Caco-2 (cell line): Measurements from ENCODE around the gene SUMF1. TPM values are rescaled to one million over a fixed set of nuclear protein-coding genes. Genes with fewer than 3 reads are reported as not detected.

Experiments used
- BruUV-seq: library from RNA; stranded (reverse); fragments of 400-500 nt; replicated peaks from 2 replicates; lab custom pipeline; 2021; lab: Mats Ljungman, UMichigan
- CTCF ChIA-PET: fragments of 300-600 bp; sonication (Branson Sonifier 250); formaldehyde crosslinking; loops from one replicate; lab custom pipeline; 2022; ENCODE audit warnings: antibody characterized with exemption; lab: Charles Lee
- POLR2A ChIA-PET: fragments of 300-600 bp; sonication (Branson Sonifier 250); formaldehyde crosslinking; loops from one replicate; lab custom pipeline; 2022; ENCODE audit warnings: antibody characterized with exemption; lab: Charles Lee
- DNase-seq, 2 experiments: peaks; one replicate each; pipeline versions ENCODE4 v3.0.0 to v3.0.0-alpha.2; 2020 to 2022
- H3K27me3 ChIP-seq: replicated peaks from 2 replicates; pipeline ENCODE4 v1.6.0; 2011; ENCODE audit warnings: low read length; ENCODE audit not compliant: control insufficient read depth, insufficient read depth
- H3K36me3 ChIP-seq: 2 replicates; pipeline ENCODE4 v1.5.1; 2011; ENCODE audit warnings: low read length; ENCODE audit not compliant: control insufficient read depth, insufficient read depth
- H3K4me1 ChIP-seq: fragments of 250-450 bp; sonication (Bioruptor Pico); 2 replicates; pipeline ENCODE4 v1.5.1; 2020; ENCODE audit warnings: mild to moderate bottlenecking
- H3K4me3 ChIP-seq: 2 replicates; pipeline ENCODE4 v1.5.1; 2011; ENCODE audit warnings: low read depth, mild to moderate bottlenecking, control low read depth, low read length
- H3K9me3 ChIP-seq: fragments of 250-450 bp; sonication (Bioruptor Pico); 2 replicates; pipeline ENCODE4 v1.5.1; 2020; ENCODE audit warnings: mild to moderate bottlenecking, moderate library complexity
- H3K27ac Mint-ChIP-seq: one replicate; pipeline ENCODE4 v1.8.0; 2022; ENCODE audit warnings: mixed read lengths; ENCODE audit not compliant: unreplicated experiment
- H3K27me3 Mint-ChIP-seq: one replicate; pipeline ENCODE4 v1.8.0; 2022; ENCODE audit warnings: mixed read lengths; ENCODE audit not compliant: insufficient read depth, unreplicated experiment
- H3K36me3 Mint-ChIP-seq: one replicate; pipeline ENCODE4 v1.8.0; 2022; ENCODE audit warnings: mild to moderate bottlenecking, mixed read lengths; ENCODE audit not compliant: insufficient read depth, unreplicated experiment
- H3K4me1 Mint-ChIP-seq: one replicate; pipeline ENCODE4 v1.8.0; 2022; ENCODE audit warnings: low read depth, mixed read lengths; ENCODE audit not compliant: unreplicated experiment
- H3K4me3 Mint-ChIP-seq: one replicate; pipeline ENCODE4 v1.8.0; 2022; ENCODE audit warnings: mild to moderate bottlenecking, moderate library complexity, mixed read lengths; ENCODE audit not compliant: unreplicated experiment
- H3K9me3 Mint-ChIP-seq: one replicate; pipeline ENCODE4 v1.8.0; 2022; ENCODE audit warnings: mixed read lengths; ENCODE audit not compliant: unreplicated experiment
- CTCF ChIP-seq, 2 experiments: fragments of 200-600 bp in 1 of 2; IDR thresholded peaks; 1 replicate in 1 of 2; 2 replicates in 1 of 2; pipeline versions ENCODE4 v1.5.1 to v1.8.0; 2011 to 2022; ENCODE audit warnings: antibody characterized with exemption in 1 of 2, control low read depth in 1 of 2, inconsistent platforms in 1 of 2, low read depth in 1 of 2, low read length in 1 of 2, mild to moderate bottlenecking in 1 of 2, moderate library complexity in 1 of 2; ENCODE audit not compliant: insufficient read depth in 1 of 2, severe bottlenecking in 1 of 2, unreplicated experiment in 1 of 2
- intact Hi-C: fragments of 100-400 bp; cut with micrococcal nuclease; formaldehyde crosslinking; loops from one replicate; pipeline ENCODE4 v1.10.0; 2022; ENCODE audit not compliant: unreplicated experiment
- total RNA-seq: library from RNA; stranded (reverse); gene quantifications from 2 replicates; pipeline ENCODE4 v1.2.3, GENCODE V29; 2022

Gene SUMF1
- total RNA-seq, 1 experiment from 2014 or later: 24.4 TPM

- H3K4me3 ChIP-seq: no peak overlapping the region
- intact Hi-C loops: no loop called here
- Mint-ChIP-seq H3K36me3 (no peaks in the 10 kb centered on the region), H3K4me3 (no peak overlapping the region), H3K9me3 (no peaks in the 10 kb centered on the region), H3K4me1 (peaks cover 17% of the 10 kb centered on the region), H3K27me3 (no peaks in the 10 kb centered on the region), H3K27ac (no peak overlapping the region)
- no peaks in the 10 kb centered on the region for H3K9me3 ChIP-seq
- CTCF ChIA-PET: no interaction called here
- no peaks in the 10 kb centered on the region for H3K36me3 ChIP-seq
- no peaks in the 10 kb centered on the region for H3K27me3 ChIP-seq
- no peak for TF ChIP-seq CTCF (IDR thresholded peaks at IDR 0.05; ENCODE audit: insufficient read depth in 1 of 2, low read depth in 1 of 2, low read length in 1 of 2, severe bottlenecking in 1 of 2, unreplicated experiment in 1 of 2)
- peaks cover 12% of the 10 kb centered on the region; the same call in 1 of the 2 replicates for H3K4me1 ChIP-seq
- no TSS peak for BruUV-seq
- POLR2A ChIA-PET: no interaction called here
- no peak for DNase-seq
These were observed 111.5 kb downstream of the SUMF1 start for GRCh38 chr3:4355401-4356219.

DNA sequence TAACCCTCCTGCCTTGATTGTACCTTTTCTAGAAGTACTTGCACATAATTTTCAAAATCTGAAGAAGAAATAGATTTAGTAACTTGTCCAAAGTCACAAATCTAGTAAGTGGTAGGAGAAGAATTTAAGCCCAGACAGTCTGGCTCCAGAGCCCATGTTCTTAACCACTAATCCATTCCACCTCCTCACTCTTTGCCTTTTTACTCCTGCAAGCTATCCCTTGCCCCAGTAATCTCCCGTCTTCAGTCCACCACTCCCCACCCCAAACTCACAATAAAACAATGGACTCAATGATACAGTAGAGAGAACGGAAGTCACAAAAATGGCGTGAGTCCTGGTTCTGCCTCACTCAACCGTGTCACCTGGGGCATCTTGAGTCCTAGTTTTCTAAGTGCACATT, 115.2 kb downstream of the SUMF1 start:
- no peaks in the 10 kb centered on the region for H3K27me3 ChIP-seq
- no peak for DNase-seq
- Mint-ChIP-seq H3K9me3 (no peaks in the 10 kb centered on the region), H3K4me3 (peak overlapping the region; percentile 43), H3K36me3 (no peaks in the 10 kb centered on the region), H3K4me1 (peaks cover 20% of the 10 kb centered on the region), H3K27ac (peak overlapping the region; percentile 63), H3K27me3 (no peaks in the 10 kb centered on the region)
- ChIA-PET POLR2A (interaction anchor here (1.5 kb wide), 1 partner anchor 141 kb away, joined by 6 read pairs; the partner anchor contains the start of gene ITPR1), CTCF (interaction anchor here (1.2 kb wide), 1 partner anchor 285 kb away, joined by 3 read pairs; no protein-coding TSS in a partner anchor)
- H3K4me3 ChIP-seq: no peak overlapping the region
- H3K9me3 ChIP-seq: no peaks in the 10 kb centered on the region
- H3K4me1 ChIP-seq: peaks cover 12% of the 10 kb centered on the region; the same call in 1 of the 2 replicates
- BruUV-seq: no TSS peak
- TF ChIP-seq CTCF (IDR thresholded peaks at IDR 0.05; ENCODE audit: insufficient read depth in 1 of 2, low read depth in 1 of 2, low read length in 1 of 2, severe bottlenecking in 1 of 2, unreplicated experiment in 1 of 2): no peak
- intact Hi-C loops: loop anchor here (1.0 to 5.0 kb wide), 5 partner anchors 59 to 281 kb away; partner anchors contain the start of genes ITPR1 and SUMF1
- no peaks in the 10 kb centered on the region for H3K36me3 ChIP-seq

DNA sequence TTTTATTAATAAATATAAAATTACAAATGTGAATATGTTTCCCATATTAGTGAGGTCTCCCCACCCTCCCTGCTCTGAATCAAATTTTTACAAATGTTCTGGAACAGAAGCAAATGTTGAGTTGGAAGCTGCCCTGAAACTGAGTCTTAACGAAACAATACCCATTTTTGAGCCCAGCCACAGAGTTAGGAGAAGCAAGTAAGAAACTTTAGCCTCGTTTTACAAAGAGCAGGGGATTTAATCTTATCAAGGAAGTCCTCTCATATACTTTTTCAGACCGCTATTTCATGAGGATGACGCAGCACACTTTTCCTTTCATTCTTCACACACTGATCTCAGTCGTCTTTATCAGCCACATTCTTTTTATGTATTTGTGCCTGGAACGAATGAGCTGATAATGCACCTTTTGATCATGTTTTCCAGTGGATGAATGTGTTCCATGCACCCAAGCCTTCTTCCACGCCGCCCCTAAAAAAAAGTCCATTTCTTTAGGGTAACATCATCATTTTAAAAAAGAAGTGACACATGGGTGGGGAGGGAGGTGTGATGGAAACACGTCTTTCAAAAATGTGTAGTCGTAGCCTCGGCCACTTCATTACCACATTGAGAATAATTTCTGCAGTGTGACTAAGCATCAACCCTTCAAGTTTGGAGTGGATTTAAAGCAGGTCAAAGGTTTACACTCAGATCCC, 115.8 kb downstream of the SUMF1 start:
- Mint-ChIP-seq H3K27me3 (no peaks in the 10 kb centered on the region), H3K36me3 (no peaks in the 10 kb centered on the region), H3K4me3 (peak overlapping the region; percentile 43), H3K9me3 (no peaks in the 10 kb centered on the region), H3K4me1 (peaks cover 20% of the 10 kb centered on the region), H3K27ac (peak overlapping the region; percentile 63)
- intact Hi-C loops: loop anchor here (1.0 to 5.0 kb wide), 5 partner anchors 59 to 282 kb away; partner anchors contain the start of genes ITPR1 and SUMF1
- CTCF ChIA-PET: interaction anchor here (0.6 to 1.4 kb wide), 9 partner anchors 10 to 286 kb away, joined by 3 to 21 read pairs (median 3); partner anchors contain the start of gene SUMF1
- Histone ChIP-seq H3K36me3 (no peaks in the 10 kb centered on the region), H3K4me3 (no peak overlapping the region), H3K27me3 (no peaks in the 10 kb centered on the region), H3K9me3 (no peaks in the 10 kb centered on the region), H3K4me1 (peaks cover 12% of the 10 kb centered on the region; the same call in 1 of the 2 replicates)
- TF ChIP-seq CTCF (IDR thresholded peaks at IDR 0.05; ENCODE audit: insufficient read depth in 1 of 2, low read depth in 1 of 2, low read length in 1 of 2, severe bottlenecking in 1 of 2, unreplicated experiment in 1 of 2): no peak
- peak in 1 of 2 experiments; percentile 13 for DNase-seq
- POLR2A ChIA-PET: interaction anchor here (0.8 to 1.5 kb wide), 2 partner anchors 116 to 142 kb away, joined by 3 to 6 read pairs; partner anchors contain the start of genes ITPR1 and SUMF1
- no TSS peak for BruUV-seq
